ENCODE results near the gene UFD1. TPM values are rescaled to one million over a fixed set of nuclear protein-coding genes. Genes with fewer than 3 reads are reported as not detected.

The UFD1 gene
- total RNA-seq, 1 experiment from 2014 or later, result 114 TPM

- no peak for DNase-seq (ENCODE audit: low read depth, low spot score)
- in situ Hi-C loops (cut with HindIII; ENCODE audit: low pct_unique_long_range_greater_than_20kb, low sequenced_read_pairs), result no loop called here
These were observed 1.8 kb upstream of the UFD1 start for GRCh38 chr22:19480789-19481188.

DNA sequence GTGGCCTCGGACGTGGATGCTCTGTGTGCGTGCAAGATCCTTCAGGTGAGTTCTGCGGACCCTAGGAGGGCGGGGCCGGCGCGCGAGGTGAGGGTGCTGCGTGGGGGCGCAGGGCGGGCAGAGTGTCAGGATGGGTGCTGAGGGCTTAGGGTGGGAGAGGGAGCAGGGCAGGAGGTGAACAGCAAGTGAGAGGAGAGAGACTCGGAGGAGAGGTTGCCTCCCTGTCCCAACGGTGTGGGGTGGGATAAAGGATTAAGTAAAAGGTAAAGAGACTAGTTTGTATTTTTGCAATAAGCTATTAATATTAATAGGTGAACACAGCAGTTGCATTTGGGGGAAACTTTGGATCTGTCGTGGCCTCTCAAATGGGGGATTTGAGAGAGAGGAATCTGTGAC is 1.2 kb upstream of the UFD1 start:
- in situ Hi-C loops (cut with HindIII; ENCODE audit: low pct_unique_long_range_greater_than_20kb, low sequenced_read_pairs), result no loop called here
- no peak for DNase-seq (ENCODE audit: low read depth, low spot score)

DNA sequence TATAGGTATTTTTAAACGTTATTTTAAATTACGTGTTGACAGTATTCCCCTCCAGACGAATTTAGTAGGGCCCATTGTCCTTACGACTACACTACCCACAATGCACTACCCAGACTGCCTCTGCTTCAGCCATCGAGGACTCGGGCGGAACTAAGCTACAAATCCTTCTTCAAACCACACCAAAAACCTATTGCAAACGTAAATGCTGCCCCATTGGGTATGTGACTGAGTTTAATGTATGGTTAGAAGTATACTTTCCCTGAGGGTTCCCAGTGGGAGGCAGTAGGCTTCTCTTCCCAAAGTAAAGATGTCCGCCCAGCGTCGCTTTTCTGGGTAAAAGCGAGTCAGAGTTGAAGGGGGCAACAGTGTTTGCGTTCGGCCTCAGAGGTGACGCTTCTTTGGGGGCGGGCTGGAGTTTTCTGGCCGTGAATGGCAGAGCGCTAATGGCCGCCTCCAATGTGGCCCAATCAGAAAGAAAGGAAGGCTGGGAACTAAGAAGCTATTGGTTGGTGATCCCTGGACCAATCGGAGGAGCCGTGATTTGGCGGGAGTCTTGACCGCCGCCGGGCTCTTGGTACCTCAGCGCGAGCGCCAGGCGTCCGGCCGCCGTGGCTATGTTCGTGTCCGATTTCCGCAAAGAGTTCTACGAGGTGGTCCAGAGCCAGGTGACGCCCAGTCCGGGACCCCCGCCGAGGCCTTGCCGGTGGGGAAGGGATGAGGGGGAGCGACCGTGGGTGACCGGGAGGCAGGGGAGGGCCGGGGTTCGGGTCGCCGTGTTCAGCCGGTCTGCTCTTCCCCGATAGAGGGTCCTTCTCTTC is 571 bp upstream of the UFD1 start, which contains the start of gene CDC45:
Gene CDC45, plus strand, starts transcription at position 566 of the 818 bp plus-strand sequence. Its CDS starts 49 bp downstream, at position 615.
- in situ Hi-C loops (cut with HindIII; ENCODE audit: low pct_unique_long_range_greater_than_20kb, low sequenced_read_pairs), result no loop called here
- DNase-seq (ENCODE audit: low read depth, low spot score), result peak; percentile 99

DNA sequence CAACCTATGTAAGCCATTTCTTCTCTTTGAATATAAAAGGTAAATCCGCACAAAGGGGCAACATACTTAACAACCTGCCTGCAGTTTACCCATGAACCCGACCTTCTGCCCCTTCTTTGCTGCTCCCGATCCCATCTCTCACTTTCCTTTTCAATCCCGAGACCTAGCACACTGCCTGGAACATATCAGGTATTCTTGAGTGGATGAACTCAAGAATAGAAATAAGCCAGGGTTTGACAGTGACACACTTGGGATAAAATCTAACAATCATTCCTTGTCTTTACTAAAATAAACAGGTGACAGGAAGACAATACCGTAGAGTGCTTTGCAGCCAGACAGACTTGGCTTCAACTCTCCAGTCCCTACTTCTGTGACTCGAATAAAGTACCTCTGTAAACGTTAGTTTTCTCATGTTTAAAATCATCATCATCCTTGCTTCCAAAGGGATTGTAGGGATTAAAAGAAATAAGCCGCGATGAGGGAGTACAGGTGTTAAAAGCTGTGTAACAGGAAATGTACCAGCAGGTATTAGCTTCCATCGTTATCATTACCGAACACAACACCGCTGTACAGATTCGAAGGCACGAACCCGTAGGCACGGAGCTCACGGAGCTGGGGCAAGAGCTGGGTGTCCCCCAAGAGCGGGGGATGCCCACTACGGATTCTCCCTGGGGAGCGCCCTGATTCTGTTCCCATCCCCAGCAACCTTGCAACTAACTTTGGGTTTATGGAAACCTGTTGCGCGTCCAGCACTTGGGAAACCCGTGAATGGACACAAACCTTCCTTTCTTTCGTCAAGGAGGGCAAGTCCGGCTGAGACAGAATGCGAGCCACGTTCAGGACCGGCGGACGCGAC is 720 bp downstream of the UFD1 start:
- in situ Hi-C loops (cut with HindIII; ENCODE audit: low pct_unique_long_range_greater_than_20kb, low sequenced_read_pairs), result no loop called here
- no peak for DNase-seq (ENCODE audit: low read depth, low spot score)

GRCh38 chr22:19477321-19478044 is 1.5 kb downstream of the UFD1 start:
- in situ Hi-C loops (cut with HindIII; ENCODE audit: low pct_unique_long_range_greater_than_20kb, low sequenced_read_pairs), result no loop called here

DNA sequence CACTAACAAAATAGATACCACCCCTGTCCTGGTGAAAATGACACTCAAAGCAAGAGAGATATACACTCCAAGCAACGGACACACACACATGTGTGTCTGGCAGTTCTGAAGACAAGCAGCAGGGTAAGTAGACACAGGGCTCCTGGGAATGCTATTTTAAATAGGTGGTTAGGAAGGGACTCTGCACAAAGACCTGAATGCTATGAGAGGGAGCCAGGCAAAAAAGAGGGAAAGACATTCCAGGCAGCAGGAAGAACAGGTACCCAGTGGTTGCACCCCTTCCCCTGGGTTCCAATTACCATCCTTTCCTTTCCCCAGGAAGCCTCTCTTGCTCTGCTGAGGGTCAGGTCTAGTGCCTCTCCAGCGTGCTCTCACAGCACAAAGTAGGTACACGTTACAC is 3.0 kb downstream of the UFD1 start:
- in situ Hi-C loops (cut with HindIII; ENCODE audit: low pct_unique_long_range_greater_than_20kb, low sequenced_read_pairs), result no loop called here
- no peak for DNase-seq (ENCODE audit: low read depth, low spot score)

More at GRCh38 chr22:19477321-19478044, 1.5 kb downstream of the UFD1 start:
- peak; percentile 19 for DNase-seq (ENCODE audit: low read depth, low spot score)

- in situ Hi-C loops (cut with HindIII; ENCODE audit: low pct_unique_long_range_greater_than_20kb, low sequenced_read_pairs), result no loop called here
These were observed 5.4 kb downstream of the UFD1 start for GRCh38 chr22:19473578-19473977.

GRCh38 chr22:19472233-19472632 is 6.8 kb downstream of the UFD1 start:
- in situ Hi-C loops (cut with HindIII; ENCODE audit: low pct_unique_long_range_greater_than_20kb, low sequenced_read_pairs), result no loop called here
- no peak for DNase-seq (ENCODE audit: low read depth, low spot score)

More at GRCh38 chr22:19473578-19473977, 5.4 kb downstream of the UFD1 start:
- DNase-seq (ENCODE audit: low read depth, low spot score), result no peak

DNA sequence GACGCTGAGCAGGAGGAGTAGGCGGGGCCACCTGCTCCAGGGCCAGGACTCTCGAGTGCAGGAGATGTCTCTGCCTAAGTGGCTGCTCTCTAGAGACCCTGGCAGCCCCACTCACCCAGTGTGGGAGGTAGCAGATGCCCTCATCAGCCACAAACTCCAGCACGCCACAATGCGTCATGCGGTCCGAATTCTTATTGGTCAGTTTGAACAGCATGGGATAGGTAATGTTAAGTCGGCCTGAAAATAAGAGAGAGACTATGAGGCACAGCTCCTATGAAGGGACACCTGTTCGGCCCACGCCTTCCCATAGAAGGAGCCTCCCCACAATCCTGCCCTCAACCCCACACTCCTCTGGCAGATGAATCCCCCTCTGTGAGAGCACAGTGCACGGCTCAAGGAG is 7.4 kb downstream of the UFD1 start:
- in situ Hi-C loops (cut with HindIII; ENCODE audit: low pct_unique_long_range_greater_than_20kb, low sequenced_read_pairs), result no loop called here
- no peak for DNase-seq (ENCODE audit: low read depth, low spot score)

- DNase-seq (ENCODE audit: low read depth, low spot score), result no peak
- in situ Hi-C loops (cut with HindIII; ENCODE audit: low pct_unique_long_range_greater_than_20kb, low sequenced_read_pairs), result no loop called here
These were observed 9.0 kb downstream of the UFD1 start for GRCh38 chr22:19470010-19470409.

- DNase-seq (ENCODE audit: low read depth, low spot score), result no peak
- in situ Hi-C loops (cut with HindIII; ENCODE audit: low pct_unique_long_range_greater_than_20kb, low sequenced_read_pairs), result no loop called here
These were observed 9.6 kb downstream of the UFD1 start for GRCh38 chr22:19469421-19469820.

DNA sequence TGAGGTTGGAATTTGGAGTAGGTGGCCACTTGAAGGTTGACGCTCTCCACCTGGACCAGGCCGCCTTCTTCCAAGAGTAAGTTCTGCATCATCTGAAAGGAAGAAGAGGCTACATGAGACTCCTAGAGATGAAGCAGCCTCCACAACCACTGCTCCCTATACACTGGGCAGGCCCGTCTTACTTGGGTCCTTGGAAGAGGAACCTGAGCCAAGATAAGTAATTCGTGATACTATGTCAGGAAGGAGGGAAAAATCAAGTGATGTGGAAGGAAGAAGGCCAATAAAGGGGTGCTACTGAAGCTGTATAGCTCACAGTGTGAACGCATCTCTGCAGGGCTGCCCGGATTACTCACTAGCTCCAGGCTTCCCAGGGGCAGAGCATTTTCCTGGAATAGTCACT is 11.1 kb downstream of the UFD1 start:
- in situ Hi-C loops (cut with HindIII; ENCODE audit: low pct_unique_long_range_greater_than_20kb, low sequenced_read_pairs), result no loop called here
- no peak for DNase-seq (ENCODE audit: low read depth, low spot score)

- no peak for DNase-seq (ENCODE audit: low read depth, low spot score)
- in situ Hi-C loops (cut with HindIII; ENCODE audit: low pct_unique_long_range_greater_than_20kb, low sequenced_read_pairs), result no loop called here
These were observed 11.9 kb downstream of the UFD1 start for GRCh38 chr22:19466848-19467752.

GRCh38 chr22:19466126-19466716 is 12.8 kb downstream of the UFD1 start:
- in situ Hi-C loops (cut with HindIII; ENCODE audit: low pct_unique_long_range_greater_than_20kb, low sequenced_read_pairs), result no loop called here
- no peak for DNase-seq (ENCODE audit: low read depth, low spot score)

DNA sequence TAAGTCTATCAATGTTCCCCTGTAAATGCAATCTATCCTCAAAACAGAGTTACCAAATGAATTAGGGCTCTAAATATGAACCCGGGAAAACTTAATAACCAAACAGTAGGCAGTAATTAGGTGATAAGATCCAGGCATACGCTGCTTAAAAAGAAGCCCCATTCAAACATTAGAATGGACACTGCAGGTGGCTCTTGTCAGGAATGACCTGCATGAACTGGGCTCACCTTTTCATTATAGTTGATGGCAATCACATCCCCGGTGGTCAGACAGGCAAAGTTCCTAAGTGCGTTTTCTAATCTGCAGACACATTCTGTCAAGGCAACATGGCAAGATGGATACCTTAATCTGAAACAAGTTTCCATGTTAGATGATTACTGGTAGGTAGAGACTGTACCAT is 14.0 kb downstream of the UFD1 start:
- no peak for DNase-seq (ENCODE audit: low read depth, low spot score)
- in situ Hi-C loops (cut with HindIII; ENCODE audit: low pct_unique_long_range_greater_than_20kb, low sequenced_read_pairs), result no loop called here

- in situ Hi-C loops (cut with HindIII; ENCODE audit: low pct_unique_long_range_greater_than_20kb, low sequenced_read_pairs), result no loop called here
- DNase-seq (ENCODE audit: low read depth, low spot score), result no peak
These were observed 14.4 kb downstream of the UFD1 start for GRCh38 chr22:19464546-19464945.

Data from SK-MEL-5 (cell line).